Aortic smooth muscle cell (primary cell): ENCODE results near the gene B2M. TPM values are rescaled to one million over a fixed set of nuclear protein-coding genes. Genes with fewer than 3 reads are reported as not detected.

Experiments
- total RNA-seq: library from RNA; depleted of rRNA; stranded (reverse); fragments of >200 nt; gene quantifications from 2 replicates; pipeline ENCODE4 v1.2.3, GENCODE V29; 2014

The B2M gene
- total RNA-seq, result 2,695 and 4,557 TPM in 2 replicates

GRCh38 chr15:44711096-44711742 lies at the start of gene B2M, which contains the start of gene PATL2:
B2M (plus strand) TSS chr15:44711517; CDS start chr15:44711547, 30 bp downstream.
PATL2 (minus strand) TSS chr15:44711323; CDS start chr15:44676490, 34,833 bp downstream.

GRCh38 chr15:44663410-44664308 lies 47.7 kb upstream of the B2M start, which contains the start of gene SPG11:
SPG11 (minus strand) TSS chr15:44663662; CDS start chr15:44663647, 15 bp downstream.

GRCh38 chr15:44736181-44736765 lies 25.0 kb downstream of the B2M start, which contains the start of gene TRIM69:
TRIM69 (plus strand) TSS chr15:44736528; CDS start chr15:44736705, 177 bp downstream.

Other genes with a start within 250 kb of the B2M start
- gene EIF3J, start 174.4 kb upstream of the B2M start, total RNA-seq, result 34.6 and 37.1 TPM in 2 replicates
- 74.6 and 76.7 TPM in 2 replicates for gene SPG11, start 47.9 kb upstream of the B2M start, total RNA-seq
- 0.62 and 0.92 TPM in 2 replicates for gene PATL2, start 194 bp upstream of the B2M start, total RNA-seq
- 21.5 and 24.1 TPM in 2 replicates for gene TRIM69, start 25.0 kb downstream of the B2M start, total RNA-seq
- not detected in 2 replicates for gene TERB2, start 245.2 kb downstream of the B2M start, total RNA-seq